ENCODE data around the gene SLAMF7. TPM values are rescaled to one million over a fixed set of nuclear protein-coding genes. Genes with fewer than 3 reads are reported as not detected.

Gene SLAMF7
- total and polyA plus RNA-seq, 10 of the 15 experiments (the other 5 are each of a cell fraction or from before 2014, with no cell fraction given): 66.6 to 284 (median 108) TPM

GRCh38 chr1:160781914-160782689 lies 43.1 kb downstream of the SLAMF7 start (continued):
- TF ChIP-seq CTCF (IDR thresholded peaks at IDR 0.05 in 2 of 3, conservative IDR thresholded peaks at IDR 0.05 in 1 of 3; ENCODE audit: control insufficient read depth in 2 of 3, extremely low read depth in 1 of 3, insufficient read depth in 1 of 3, low read depth in 3 of 3, low read length in 3 of 3): no peak
- TF ChIP-seq ZBTB40 (IDR thresholded peaks at IDR 0.05; ENCODE audit: borderline replicate concordance): no peak; the same call in 1 of the 2 replicates
- TF ChIP-seq USF1 (IDR thresholded peaks at IDR 0.05; ENCODE audit: borderline replicate concordance, extremely low read length, insufficient read depth, low read depth, low read length): no peak
- peak; percentile 33; the same call in 1 of the 2 replicates for TF ChIP-seq POLR2AphosphoS5 (IDR thresholded peaks at IDR 0.05; ENCODE audit: low read length)
- peak; percentile 87 for TF ChIP-seq MTA3 (IDR thresholded peaks at IDR 0.05; ENCODE audit: borderline replicate concordance, low read length)
- TF ChIP-seq BCL11A (IDR thresholded peaks at IDR 0.05; ENCODE audit: low read depth, low read length): peak; percentile 76
- no peak for TF ChIP-seq ZBTB11 (CRISPR knock-in tag; IDR thresholded peaks at IDR 0.05)
- no peak for TF ChIP-seq REST (IDR thresholded peaks at IDR 0.05; ENCODE audit: low read depth, low read length)
- no peak for TF ChIP-seq GABPA (IDR thresholded peaks at IDR 0.05; ENCODE audit: low read depth)
- no peak for TF ChIP-seq HDAC2 (IDR thresholded peaks at IDR 0.05)
- TF ChIP-seq BRCA1 (IDR thresholded peaks at IDR 0.05; ENCODE audit: low read depth, low read length): no peak
- TF ChIP-seq MAX (IDR thresholded peaks at IDR 0.05; ENCODE audit: low read depth, low read length): no peak

Measured in GM12878 (cell line).